Activated CD4-positive, alpha-beta T cell treated with anti-CD3 and anti-CD28 coated beads for 4 hours (primary cell): Measurements from ENCODE around the gene ATP5F1E.
"Not testable (repeated sequence)": the region's sequence is repeated elsewhere in the genome, so short reads cannot be mapped to it uniquely, and the experiment has no call there.

Source experiments
- DNase-seq, 2 donors: peaks; one replicate each; pipeline ENCODE4 v3.0.0-alpha.2; 2020

The ATP5F1E gene

DNA sequence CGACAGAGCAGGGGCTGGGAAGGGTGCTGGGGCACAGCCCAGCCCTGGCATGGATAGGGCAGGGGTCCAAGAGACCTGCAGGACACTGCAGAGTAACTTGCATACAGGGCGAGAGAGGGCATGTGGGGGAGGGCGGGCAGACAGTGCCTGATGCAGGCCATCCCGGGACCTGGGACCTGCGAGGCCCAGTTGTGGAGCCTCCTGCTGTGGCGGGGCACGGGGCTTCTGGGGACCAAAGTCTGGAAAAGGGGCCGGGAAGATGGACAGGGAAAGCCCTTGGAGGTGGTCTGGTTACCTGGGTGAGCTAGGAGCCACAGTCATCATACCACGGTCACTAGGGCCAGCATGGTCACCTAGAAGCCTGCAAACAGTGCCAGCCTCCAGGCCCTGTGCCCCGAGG is 13.3 kb downstream of the ATP5F1E start:
- DNase-seq, result no peak

- no peak for DNase-seq
Measured at GRCh38 chr20:59017493-59018231, 14.5 kb downstream of the ATP5F1E start.

GRCh38 chr20:59016795-59017492 is 15.2 kb downstream of the ATP5F1E start:
- DNase-seq, result peak; percentile 28 to 36

DNA sequence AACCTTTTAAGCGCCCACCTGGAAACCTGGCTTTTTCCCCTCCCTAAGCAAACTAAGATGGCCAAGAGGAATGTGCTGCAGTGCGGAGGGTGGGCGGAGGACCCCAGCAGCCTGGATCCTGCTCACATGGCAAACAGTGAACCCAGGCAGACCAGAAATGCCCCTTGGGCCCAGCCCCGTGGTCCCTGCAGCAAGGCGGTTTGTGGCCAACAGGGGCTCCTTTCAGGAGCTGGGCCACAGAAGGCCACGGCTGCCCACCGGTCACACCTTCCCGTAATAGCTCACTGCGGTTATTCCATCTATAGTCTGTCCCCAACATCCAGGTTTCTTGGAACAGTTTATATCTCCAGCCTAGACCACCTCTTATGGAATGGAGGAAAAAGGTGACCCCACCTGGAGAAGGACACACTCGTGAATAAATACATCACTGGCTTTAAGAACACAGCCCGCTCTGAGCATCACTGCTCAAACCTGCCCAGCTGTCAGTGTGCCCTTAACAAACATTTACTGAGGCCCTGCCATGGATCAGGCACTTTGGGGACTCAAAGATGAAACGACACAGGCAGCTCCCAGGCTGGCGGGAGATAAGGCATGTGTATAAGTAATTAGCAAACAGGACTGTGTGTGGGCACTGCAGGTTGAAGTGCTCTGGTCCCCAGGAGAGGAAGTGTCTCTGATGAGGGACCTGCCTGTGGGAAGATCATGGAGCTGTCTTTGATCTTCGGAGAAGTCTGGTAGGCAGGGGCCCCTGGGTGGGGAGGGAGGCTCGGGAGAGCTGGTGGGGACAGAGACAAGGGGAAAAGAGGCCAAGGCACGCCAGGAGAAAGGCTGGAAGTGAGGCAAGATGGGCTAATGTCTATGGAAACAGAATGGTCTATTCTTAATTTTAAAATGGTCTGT is 16.1 kb downstream of the ATP5F1E start:
- no peak for DNase-seq

DNA sequence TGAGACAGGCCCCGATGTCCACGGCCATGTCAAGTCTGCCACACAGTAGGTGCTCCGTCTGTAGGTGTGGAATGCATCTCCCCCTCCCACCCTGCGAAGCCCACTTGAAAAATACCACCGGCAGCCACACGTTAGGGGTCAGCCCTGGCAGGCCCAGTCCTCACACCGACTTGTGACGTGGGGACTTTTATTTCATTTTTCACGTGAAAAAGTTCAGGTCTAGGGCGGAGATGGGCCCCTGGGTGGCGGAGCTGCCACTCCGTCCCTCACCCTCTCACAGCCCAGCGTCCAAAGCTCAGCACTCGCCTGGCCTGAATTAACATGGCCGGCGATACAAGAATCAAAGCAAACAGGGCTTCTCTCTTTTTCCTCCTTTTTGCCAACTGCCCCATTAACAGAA is 16.7 kb downstream of the ATP5F1E start:
- DNase-seq, result no peak

GRCh38 chr20:59014680-59015389 is 17.3 kb downstream of the ATP5F1E start:
- DNase-seq, result no peak

- DNase-seq, result peak in 1 of 2 donors; percentile 17
Measured at GRCh38 chr20:59013959-59014608, 18.1 kb downstream of the ATP5F1E start.

DNA sequence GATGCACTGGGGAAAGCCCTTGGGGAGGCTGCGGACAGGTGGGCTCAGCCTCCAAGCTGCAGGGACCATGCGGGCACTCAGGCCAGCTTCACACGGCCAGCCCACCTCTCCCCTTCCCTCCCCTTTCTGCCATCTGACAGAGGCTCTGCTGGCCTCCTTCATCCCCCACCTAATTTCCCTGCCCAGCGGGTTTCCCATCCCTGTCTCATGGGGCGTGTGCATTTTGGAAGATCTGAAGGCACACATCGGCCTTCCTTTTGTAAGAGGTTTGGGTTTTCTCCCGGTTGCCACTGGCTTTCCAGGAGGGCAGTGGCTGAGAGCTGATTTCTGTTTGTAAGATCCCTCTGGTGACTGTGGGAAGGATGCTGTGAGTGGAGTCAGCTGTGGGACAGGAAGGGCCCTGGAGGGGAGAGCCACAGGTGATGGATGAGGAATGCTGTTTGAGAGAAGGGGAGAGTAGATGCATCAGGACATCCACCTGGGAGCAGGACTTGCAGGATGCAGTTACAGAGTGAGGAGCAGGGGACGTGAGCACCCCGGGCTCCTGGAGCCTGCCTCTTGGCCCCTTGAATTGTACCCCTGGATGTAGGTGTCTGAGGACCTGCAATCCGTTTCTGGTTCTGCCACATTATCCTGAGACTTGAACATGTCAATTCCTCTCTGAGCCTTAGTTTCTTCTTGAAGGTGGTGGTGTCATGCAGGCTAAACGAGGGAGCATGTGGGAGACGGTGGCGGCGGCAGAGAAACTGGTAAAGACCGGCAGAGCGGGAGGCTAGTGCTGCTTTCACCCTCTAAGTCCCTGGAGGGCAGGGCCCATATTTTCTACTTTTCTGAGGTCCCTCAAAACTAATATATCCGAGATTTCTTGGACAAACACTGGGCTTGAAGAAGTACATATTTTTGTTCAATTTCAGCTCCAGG is 18.8 kb downstream of the ATP5F1E start:
- DNase-seq, result no peak

- not testable (repeated sequence) for DNase-seq
Measured at GRCh38 chr20:59011874-59012157, 20.3 kb downstream of the ATP5F1E start.

GRCh38 chr20:59010995-59011873 is 20.9 kb downstream of the ATP5F1E start:
- DNase-seq, result no peak

DNA sequence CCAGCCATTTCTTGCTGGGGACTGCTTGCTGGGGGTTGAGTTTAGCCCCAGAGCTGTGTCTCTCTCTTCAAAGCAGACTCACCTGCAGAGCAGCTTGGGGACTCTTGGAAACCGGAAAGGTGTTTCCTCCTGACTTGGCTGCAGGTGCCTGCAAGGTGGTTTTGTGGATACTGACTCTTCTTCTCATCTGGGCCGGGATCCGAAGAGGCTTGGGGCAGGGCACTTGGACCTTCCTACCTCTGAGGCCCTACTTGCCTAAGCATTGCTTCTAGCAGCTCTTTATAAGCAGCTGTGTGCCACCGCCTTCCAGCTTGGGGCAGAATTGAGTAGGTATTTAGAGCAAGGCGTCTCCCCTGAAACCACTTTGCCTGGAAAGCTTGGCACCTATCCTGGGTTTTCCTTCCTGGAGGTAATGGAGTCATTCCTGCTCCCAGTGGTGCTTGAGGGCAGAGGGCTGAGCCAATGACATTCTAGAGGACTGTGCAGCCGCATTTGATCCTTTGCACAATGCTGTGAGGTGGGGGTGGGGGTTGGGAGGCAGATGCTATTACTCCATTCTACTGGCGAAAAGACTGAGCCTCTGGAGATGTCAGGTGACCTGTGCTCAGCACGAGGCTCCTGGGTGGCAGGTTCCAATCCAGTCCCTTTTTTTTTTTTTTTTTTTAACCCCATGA is 21.7 kb downstream of the ATP5F1E start:
- no peak for DNase-seq

DNA sequence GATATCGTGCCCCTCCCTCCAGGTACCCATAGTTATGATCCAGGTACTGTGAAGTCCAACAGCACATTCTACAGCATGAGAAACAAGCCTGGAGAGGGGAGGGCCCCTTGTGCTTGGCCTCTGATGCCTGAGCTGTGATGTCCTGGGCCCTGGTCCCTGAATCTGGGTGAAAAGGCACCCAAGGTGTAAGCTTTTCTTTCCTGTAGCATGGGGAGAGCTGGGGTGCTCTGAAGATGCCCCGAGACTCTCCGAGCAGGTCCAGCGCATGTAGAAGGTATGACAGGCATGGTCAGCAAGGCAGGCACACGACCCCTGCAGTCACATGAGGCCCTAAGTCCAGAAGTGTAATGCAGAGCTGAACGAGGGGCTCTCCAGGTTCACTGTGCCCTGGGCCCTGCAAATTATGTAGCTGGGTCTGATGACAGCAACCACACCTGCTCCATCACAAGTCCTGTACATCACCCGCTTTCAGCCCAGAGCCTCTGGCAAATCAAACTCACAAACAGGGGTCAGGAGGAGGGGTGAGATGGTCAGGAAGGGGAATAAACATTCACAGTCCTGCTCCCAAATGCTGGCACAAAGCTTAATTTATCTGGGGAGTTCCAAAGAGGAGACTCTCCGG is 23.3 kb downstream of the ATP5F1E start:
- no peak for DNase-seq

DNA sequence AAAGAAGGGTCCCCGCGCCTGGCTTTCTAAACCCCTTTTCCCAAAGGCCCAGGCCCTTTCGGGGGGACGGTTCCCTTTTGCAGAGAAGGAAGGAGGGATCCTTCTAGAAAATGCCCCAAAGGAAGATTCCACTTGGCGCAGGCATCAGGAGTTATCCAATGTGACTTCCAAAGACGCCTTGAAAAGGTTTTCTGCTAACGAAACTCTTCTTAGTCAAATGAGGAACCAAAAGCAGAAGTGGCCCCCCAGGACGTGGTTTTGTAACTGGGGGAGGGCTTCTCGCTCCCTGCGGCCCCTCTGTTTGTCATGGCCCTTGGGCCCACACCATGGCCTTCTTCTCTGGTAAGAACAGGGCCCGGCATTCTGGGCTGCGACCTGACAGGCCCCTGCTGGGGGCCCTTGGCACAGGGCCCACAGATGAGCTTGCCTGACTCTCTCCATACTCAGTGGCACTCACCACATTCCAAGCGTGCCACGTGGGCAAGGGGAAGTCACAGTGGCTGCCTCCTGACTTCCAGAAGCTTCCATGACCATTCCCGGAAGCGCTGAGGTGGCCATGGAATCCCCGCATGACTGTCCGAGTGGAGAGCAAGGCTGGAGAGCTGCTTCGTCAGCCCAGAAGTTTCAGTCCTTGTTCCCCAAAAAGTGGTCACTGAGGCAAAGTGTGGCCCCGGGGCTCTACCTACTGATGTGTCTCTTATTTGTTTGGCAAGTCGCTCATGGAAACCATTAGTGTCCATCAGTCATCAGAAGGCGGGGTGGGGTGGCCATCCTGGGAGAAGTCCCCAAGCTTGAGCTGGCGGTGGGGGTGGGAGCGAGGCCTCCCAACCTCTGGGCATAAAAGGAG is 24.2 kb downstream of the ATP5F1E start:
- DNase-seq, result no peak

- peak; percentile 26 to 46 for DNase-seq
Measured at GRCh38 chr20:59006864-59007664, 25.1 kb downstream of the ATP5F1E start, which contains the start of gene CTSZ. CTSZ (minus strand) TSS chr20:59007254; CDS start chr20:59007128, 126 bp downstream.

DNA sequence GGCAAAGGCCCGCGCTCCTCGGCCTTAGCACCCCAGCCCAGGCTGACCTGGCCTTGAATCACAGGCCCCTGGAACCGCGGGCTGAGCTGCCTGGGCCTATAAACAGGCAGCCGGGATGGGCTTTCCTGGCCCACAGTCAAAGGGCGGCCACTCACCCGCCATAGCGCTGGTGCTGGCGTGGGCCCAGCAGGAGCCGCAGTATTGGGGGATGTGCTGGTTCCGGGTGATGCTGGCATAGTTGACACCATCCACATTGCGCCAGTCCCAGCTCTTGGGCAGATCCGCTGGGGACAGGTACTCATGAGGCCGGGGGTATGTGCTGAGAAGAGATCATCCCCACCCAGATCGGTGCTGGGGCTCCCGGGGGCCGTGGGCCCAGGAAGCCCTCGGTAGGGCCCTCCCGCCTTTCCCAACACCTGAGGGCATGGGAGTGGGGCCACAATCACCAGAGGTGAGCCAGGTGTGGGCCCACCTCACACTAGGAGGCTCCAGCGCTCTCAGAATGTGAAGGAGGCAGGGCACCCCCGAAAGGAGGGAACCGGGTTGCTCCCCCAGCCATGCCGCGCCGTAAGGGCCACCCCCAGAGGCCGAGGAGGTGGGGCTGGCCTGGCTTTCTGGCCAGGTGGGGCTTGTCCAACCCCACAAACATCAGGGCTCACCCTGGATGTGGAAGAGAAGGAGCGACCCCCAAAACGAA is 25.8 kb downstream of the ATP5F1E start:
- DNase-seq, result no peak

- no peak for DNase-seq
Measured at GRCh38 chr20:59005523-59006166, 26.5 kb downstream of the ATP5F1E start.
